CD8-positive, alpha-beta memory T cell (primary cell): ENCODE results near the gene ADGRG7. TPM values are rescaled to one million over a fixed set of nuclear protein-coding genes. Genes with fewer than 3 reads are reported as not detected.

Experiments used
- CTCF ChIA-PET: fragments of 350-600 bp; sonication (Branson Sonifier 250); formaldehyde crosslinking; loops from one replicate; lab custom pipeline; 2021; ENCODE audit warnings: antibody characterized with exemption; lab: Charles Lee
- POLR2A ChIA-PET: fragments of 350-600 bp; sonication (Branson Sonifier 250); formaldehyde crosslinking; loops from one replicate; lab custom pipeline; 2021; ENCODE audit warnings: antibody characterized with exemption; lab: Charles Lee
- DNase-seq, 5 donors: peaks; one replicate each; pipeline versions ENCODE4 v3.0.0 to v3.0.0-alpha.2; 2020 to 2022; ENCODE audit warnings: mixed read lengths in 1 of 5
- H3K27ac ChIP-seq: one replicate; pipeline ENCODE4 v1.7.0; 2013; ENCODE audit warnings: low read depth, mild to moderate bottlenecking, low read length, moderate library complexity
- H3K27me3 ChIP-seq: 2 replicates; pipeline ENCODE4 v1.7.0; 2013; ENCODE audit warnings: low read length, mild to moderate bottlenecking; ENCODE audit not compliant: insufficient read depth, poor library complexity, severe bottlenecking
- H3K36me3 ChIP-seq: 2 replicates; pipeline ENCODE4 v1.7.0; 2013; ENCODE audit warnings: mild to moderate bottlenecking, low read length, moderate library complexity; ENCODE audit not compliant: insufficient read depth
- H3K4me1 ChIP-seq: 2 replicates; pipeline ENCODE4 v1.7.0; 2013; ENCODE audit warnings: mild to moderate bottlenecking, low read length, moderate library complexity; ENCODE audit not compliant: insufficient read depth
- H3K4me3 ChIP-seq: 2 replicates; pipeline ENCODE4 v1.7.0; 2013; ENCODE audit warnings: mild to moderate bottlenecking, low read length
- H3K9me3 ChIP-seq: 2 replicates; pipeline ENCODE4 v1.7.0; 2013; ENCODE audit warnings: mild to moderate bottlenecking, low read length
- H3K27ac Mint-ChIP-seq, 8 donors: one replicate each; pipeline ENCODE4 v1.8.0; 2020 to 2021; ENCODE audit warnings: mixed read lengths in 8 of 8, mild to moderate bottlenecking in 6 of 8, inconsistent platforms in 3 of 8, moderate library complexity in 3 of 8
- H3K27me3 Mint-ChIP-seq, 2 donors: one replicate each; pipeline ENCODE4 v1.8.0; 2020 to 2021; ENCODE audit warnings: mixed read lengths in 2 of 2, mild to moderate bottlenecking in 1 of 2, moderate library complexity in 1 of 2
- H3K36me3 Mint-ChIP-seq, 3 donors: one replicate each; pipeline ENCODE4 v1.8.0; 2020 to 2021; ENCODE audit warnings: mixed read lengths in 3 of 3, inconsistent platforms in 1 of 3, mild to moderate bottlenecking in 1 of 3
- H3K4me1 Mint-ChIP-seq, 3 donors: one replicate each; pipeline ENCODE4 v1.8.0; 2020 to 2021; ENCODE audit warnings: mixed read lengths in 3 of 3, inconsistent platforms in 1 of 3, mild to moderate bottlenecking in 1 of 3
- H3K4me3 Mint-ChIP-seq, 7 donors: one replicate each; pipeline ENCODE4 v1.8.0; 2020 to 2021; ENCODE audit warnings: mixed read lengths in 7 of 7, mild to moderate bottlenecking in 6 of 7, moderate library complexity in 4 of 7, inconsistent platforms in 2 of 7
- H3K9me3 Mint-ChIP-seq, 5 donors: one replicate each; pipeline ENCODE4 v1.8.0; 2020 to 2022; ENCODE audit warnings: mixed read lengths in 5 of 5, mild to moderate bottlenecking in 3 of 5, moderate library complexity in 2 of 5, inconsistent platforms in 1 of 5
- polyA plus RNA-seq: library from polyadenylated mRNA; unstranded; fragments of 300-500 nt; fragmentation: Illumina TruSeq; gene quantifications from one replicate; pipeline ENCODE4 v1.2.3, GENCODE V29; 2021
- total RNA-seq, 2 experiments: library from RNA; stranded (reverse); gene quantifications; one replicate each; pipeline ENCODE4 v1.2.3, GENCODE V29; 2021

The ADGRG7 gene
- total and polyA plus RNA-seq, 3 experiments from 2014 or later, result not detected

GRCh38 chr3:100627491-100627890 is 18.1 kb downstream of the ADGRG7 start:
- no peak for DNase-seq
- H3K27ac Mint-ChIP-seq, result no peak overlapping the region
- no peak overlapping the region for H3K4me3 Mint-ChIP-seq
- H3K4me1 Mint-ChIP-seq, result no peaks in the 10 kb centered on the region
- H3K27me3 Mint-ChIP-seq, result peaks cover 10 to 39% of the 10 kb centered on the region in 2 donors
- H3K4me1 ChIP-seq, result no peaks in the 10 kb centered on the region
- H3K4me3 ChIP-seq, result no peak overlapping the region
- H3K27me3 ChIP-seq, result no peaks in the 10 kb centered on the region
- CTCF ChIA-PET, result no interaction called here
- peaks cover 0 to 5% (median 2%) of the 10 kb centered on the region in 5 donors for H3K9me3 Mint-ChIP-seq
- no peak overlapping the region for H3K27ac ChIP-seq
- H3K36me3 ChIP-seq, result no peaks in the 10 kb centered on the region
- no peaks in the 10 kb centered on the region for H3K36me3 Mint-ChIP-seq
- H3K9me3 ChIP-seq, result no peaks in the 10 kb centered on the region
- POLR2A ChIA-PET, result no interaction called here

- no peaks in the 10 kb centered on the region for H3K9me3 ChIP-seq
- H3K36me3 ChIP-seq, result no peaks in the 10 kb centered on the region
- H3K4me3 Mint-ChIP-seq, result no peak overlapping the region
- H3K27ac ChIP-seq, result no peak overlapping the region
- ChIA-PET POLR2A (no interaction called here), CTCF (no interaction called here)
- no peak for DNase-seq
- H3K27ac Mint-ChIP-seq, result no peak overlapping the region
- no peaks in the 10 kb centered on the region for H3K27me3 ChIP-seq
- H3K4me3 ChIP-seq, result no peak overlapping the region
- peaks cover 0 to under 1% (median 0%) of the 10 kb centered on the region in 5 donors for H3K9me3 Mint-ChIP-seq
- no peaks in the 10 kb centered on the region for H3K4me1 ChIP-seq
- peaks cover 14 to 50% of the 10 kb centered on the region in 2 donors for H3K27me3 Mint-ChIP-seq
- H3K4me1 Mint-ChIP-seq, result peaks cover 0 to 4% (median 0%) of the 10 kb centered on the region in 3 donors
- no peaks in the 10 kb centered on the region for H3K36me3 Mint-ChIP-seq
Observed at GRCh38 chr3:100629421-100630127, 20.2 kb downstream of the ADGRG7 start.

- no peak overlapping the region for H3K27ac ChIP-seq
- DNase-seq, result no peak
- no peak overlapping the region for H3K4me3 ChIP-seq
- ChIA-PET POLR2A (no interaction called here), CTCF (no interaction called here)
- H3K36me3 ChIP-seq, result no peaks in the 10 kb centered on the region
- H3K27me3 Mint-ChIP-seq, result peaks cover 13 to 48% of the 10 kb centered on the region in 2 donors
- H3K4me3 Mint-ChIP-seq, result no peak overlapping the region
- no peaks in the 10 kb centered on the region for H3K27me3 ChIP-seq
- no peaks in the 10 kb centered on the region for H3K36me3 Mint-ChIP-seq
- peaks cover 0 to 4% (median 0%) of the 10 kb centered on the region in 3 donors for H3K4me1 Mint-ChIP-seq
- H3K4me1 ChIP-seq, result no peaks in the 10 kb centered on the region
- H3K9me3 Mint-ChIP-seq, result no peaks in the 10 kb centered on the region
- H3K27ac Mint-ChIP-seq, result no peak overlapping the region
- no peaks in the 10 kb centered on the region for H3K9me3 ChIP-seq
Observed at GRCh38 chr3:100630664-100631063, 21.3 kb downstream of the ADGRG7 start.

GRCh38 chr3:100631236-100631635 is 21.8 kb downstream of the ADGRG7 start:
- Histone ChIP-seq H3K4me3 (no peak overlapping the region), H3K4me1 (no peaks in the 10 kb centered on the region), H3K27me3 (no peaks in the 10 kb centered on the region), H3K36me3 (no peaks in the 10 kb centered on the region), H3K27ac (no peak overlapping the region), H3K9me3 (no peaks in the 10 kb centered on the region)
- ChIA-PET POLR2A (no interaction called here), CTCF (no interaction called here)
- Mint-ChIP-seq H3K27ac (no peak overlapping the region), H3K4me3 (no peak overlapping the region), H3K36me3 (no peaks in the 10 kb centered on the region), H3K4me1 (peaks cover 0 to 4% (median 0%) of the 10 kb centered on the region in 3 donors), H3K9me3 (no peaks in the 10 kb centered on the region), H3K27me3 (peaks cover 13 to 53% of the 10 kb centered on the region in 2 donors)
- DNase-seq, result no peak

GRCh38 chr3:100634493-100635272 is 25.3 kb downstream of the ADGRG7 start:
- no peaks in the 10 kb centered on the region for H3K36me3 Mint-ChIP-seq
- H3K27ac Mint-ChIP-seq, result no peak overlapping the region
- no peaks in the 10 kb centered on the region for H3K9me3 ChIP-seq
- peaks cover 9 to 50% of the 10 kb centered on the region in 2 donors for H3K27me3 Mint-ChIP-seq
- peak in 2 of 5 donors; percentile 3 to 42 for DNase-seq
- no peak overlapping the region for H3K4me3 ChIP-seq
- CTCF ChIA-PET, result no interaction called here
- no peaks in the 10 kb centered on the region for H3K36me3 ChIP-seq
- no peaks in the 10 kb centered on the region for H3K9me3 Mint-ChIP-seq
- H3K4me3 Mint-ChIP-seq, result no peak overlapping the region
- H3K4me1 ChIP-seq, result no peaks in the 10 kb centered on the region
- POLR2A ChIA-PET, result no interaction called here
- no peak overlapping the region for H3K27ac ChIP-seq
- H3K4me1 Mint-ChIP-seq, result peaks cover 0 to 4% (median 0%) of the 10 kb centered on the region in 3 donors
- no peaks in the 10 kb centered on the region for H3K27me3 ChIP-seq

- POLR2A ChIA-PET, result no interaction called here
- no peak overlapping the region for H3K27ac Mint-ChIP-seq
- H3K4me3 ChIP-seq, result no peak overlapping the region
Observed at GRCh38 chr3:100635273-100635701, 25.9 kb downstream of the ADGRG7 start.

GRCh38 chr3:100637197-100637631 is 27.8 kb downstream of the ADGRG7 start:
- H3K27me3 Mint-ChIP-seq, result peaks cover 4 to 44% of the 10 kb centered on the region in 2 donors
- Histone ChIP-seq H3K4me3 (no peak overlapping the region), H3K4me1 (no peaks in the 10 kb centered on the region), H3K9me3 (no peaks in the 10 kb centered on the region), H3K27me3 (no peaks in the 10 kb centered on the region), H3K36me3 (no peaks in the 10 kb centered on the region), H3K27ac (no peak overlapping the region)
- DNase-seq, result no peak
- H3K9me3 Mint-ChIP-seq, result no peaks in the 10 kb centered on the region
- no peak overlapping the region for H3K4me3 Mint-ChIP-seq
- no peak overlapping the region for H3K27ac Mint-ChIP-seq
- ChIA-PET POLR2A (no interaction called here), CTCF (no interaction called here)
- H3K4me1 Mint-ChIP-seq, result peaks cover 0 to 4% (median 0%) of the 10 kb centered on the region in 3 donors
- H3K36me3 Mint-ChIP-seq, result no peaks in the 10 kb centered on the region

More at GRCh38 chr3:100635273-100635701, 25.9 kb downstream of the ADGRG7 start:
- Histone ChIP-seq H3K36me3 (no peaks in the 10 kb centered on the region), H3K27me3 (no peaks in the 10 kb centered on the region), H3K4me1 (no peaks in the 10 kb centered on the region), H3K27ac (no peak overlapping the region), H3K9me3 (no peaks in the 10 kb centered on the region)
- peaks cover 9 to 50% of the 10 kb centered on the region in 2 donors for H3K27me3 Mint-ChIP-seq
- H3K36me3 Mint-ChIP-seq, result no peaks in the 10 kb centered on the region
- CTCF ChIA-PET, result no interaction called here
- DNase-seq, result no peak
- H3K4me1 Mint-ChIP-seq, result peaks cover 0 to 4% (median 0%) of the 10 kb centered on the region in 3 donors
- H3K9me3 Mint-ChIP-seq, result no peaks in the 10 kb centered on the region
- no peak overlapping the region for H3K4me3 Mint-ChIP-seq

- Mint-ChIP-seq H3K36me3 (no peaks in the 10 kb centered on the region), H3K4me3 (no peak overlapping the region), H3K27me3 (peaks cover 6 to 31% of the 10 kb centered on the region in 2 donors), H3K4me1 (no peaks in the 10 kb centered on the region), H3K9me3 (no peaks in the 10 kb centered on the region), H3K27ac (no peak overlapping the region)
- H3K27me3 ChIP-seq, result no peaks in the 10 kb centered on the region
- H3K4me1 ChIP-seq, result no peaks in the 10 kb centered on the region
- DNase-seq, result no peak
- no peaks in the 10 kb centered on the region for H3K9me3 ChIP-seq
- H3K4me3 ChIP-seq, result no peak overlapping the region
- ChIA-PET POLR2A (no interaction called here), CTCF (no interaction called here)
- no peak overlapping the region for H3K27ac ChIP-seq
- no peaks in the 10 kb centered on the region for H3K36me3 ChIP-seq
Observed at GRCh38 chr3:100640633-100641032, 31.2 kb downstream of the ADGRG7 start.
